Trophoblast cell (in vitro differentiated cells and primary cell): ENCODE results near the gene C14orf132. TPM values are rescaled to one million over a fixed set of nuclear protein-coding genes. Genes with fewer than 3 reads are reported as not detected.

Experiments used
- DNase-seq, 2 donors: peaks; one replicate each; pipeline ENCODE4 v3.0.0-alpha.2; 2016
- H2AFZ ChIP-seq: 2 replicates; pipeline ENCODE4 v1.6.1; 2013; ENCODE audit warnings: low read length, moderate library complexity, mild to moderate bottlenecking; ENCODE audit not compliant: insufficient read depth, poor library complexity
- H2AK5ac ChIP-seq: 2 replicates; pipeline ENCODE4 v1.6.1; 2013; ENCODE audit warnings: mild to moderate bottlenecking, low read length
- H2BK120ac ChIP-seq: 2 replicates; pipeline ENCODE4 v1.6.1; 2013; ENCODE audit warnings: low read length, mild to moderate bottlenecking, moderate library complexity; ENCODE audit not compliant: insufficient read depth, poor library complexity
- H2BK12ac ChIP-seq: 2 replicates; pipeline ENCODE4 v1.6.1; 2013; ENCODE audit warnings: mild to moderate bottlenecking, low read length, moderate library complexity
- H2BK5ac ChIP-seq: 2 replicates; pipeline ENCODE4 v1.6.1; 2013; ENCODE audit warnings: low read length, low read depth, moderate library complexity, mild to moderate bottlenecking; ENCODE audit not compliant: poor library complexity
- H3K14ac ChIP-seq: 2 replicates; pipeline ENCODE4 v1.6.1; 2013; ENCODE audit warnings: mild to moderate bottlenecking, low read length
- H3K18ac ChIP-seq: 2 replicates; pipeline ENCODE4 v1.6.1; 2013; ENCODE audit warnings: mild to moderate bottlenecking, low read length
- H3K23ac ChIP-seq: 2 replicates; pipeline ENCODE4 v1.6.1; 2013; ENCODE audit warnings: low read length
- H3K27ac ChIP-seq: 2 replicates; pipeline ENCODE4 v1.5.1; 2013; ENCODE audit warnings: low read depth, mild to moderate bottlenecking, inconsistent platforms, low read length, moderate library complexity
- H3K27me3 ChIP-seq: 2 replicates; pipeline ENCODE4 v1.6.1; 2013; ENCODE audit warnings: inconsistent platforms, mild to moderate bottlenecking, low read length, moderate library complexity; ENCODE audit not compliant: insufficient read depth
- H3K36me3 ChIP-seq, 2 experiments: 1 replicate in 1 of 2; 2 replicates in 1 of 2; pipeline ENCODE4 v1.6.1; 2013; ENCODE audit warnings: low read length in 2 of 2, mild to moderate bottlenecking in 2 of 2, moderate library complexity in 1 of 2; ENCODE audit not compliant: insufficient read depth in 2 of 2, control insufficient read depth in 1 of 2
- H3K4ac ChIP-seq: 2 replicates; pipeline ENCODE4 v1.6.1; 2013; ENCODE audit warnings: low read depth, mild to moderate bottlenecking, low read length, moderate library complexity
- H3K4me1 ChIP-seq, 2 experiments: 1 replicate in 1 of 2; 2 replicates in 1 of 2; pipeline ENCODE4 v1.6.1; 2013; ENCODE audit warnings: low read length in 2 of 2, mild to moderate bottlenecking in 2 of 2, moderate library complexity in 1 of 2; ENCODE audit not compliant: insufficient read depth in 2 of 2, control insufficient read depth in 1 of 2
- H3K4me2 ChIP-seq: 2 replicates; pipeline ENCODE4 v1.6.1; 2013; ENCODE audit warnings: inconsistent platforms, mild to moderate bottlenecking, low read length, moderate library complexity
- H3K4me3 ChIP-seq: 2 replicates; pipeline ENCODE4 v1.5.1; 2013; ENCODE audit warnings: mild to moderate bottlenecking, low read depth, low read length, inconsistent platforms
- H3K79me1 ChIP-seq: one replicate; pipeline ENCODE4 v1.6.1; 2013; ENCODE audit warnings: low read length
- H3K79me2 ChIP-seq: 2 replicates; pipeline ENCODE4 v1.6.1; 2013; ENCODE audit warnings: low read length, mild to moderate bottlenecking; ENCODE audit not compliant: control insufficient read depth, insufficient read depth, poor library complexity
- H3K9ac ChIP-seq: 2 replicates; pipeline ENCODE4 v1.6.1; 2013; ENCODE audit warnings: mild to moderate bottlenecking, low read length
- H3K9me3 ChIP-seq: 2 replicates; pipeline ENCODE4 v1.6.1; 2013; ENCODE audit warnings: low read depth, mild to moderate bottlenecking, control low read depth, inconsistent platforms, low read length; ENCODE audit not compliant: insufficient read depth
- H4K12ac ChIP-seq: 2 replicates; pipeline ENCODE4 v1.6.1; 2013; ENCODE audit warnings: low read depth, mild to moderate bottlenecking, low read length, moderate library complexity
- H4K8ac ChIP-seq: 2 replicates; pipeline ENCODE4 v1.6.1; 2013; ENCODE audit warnings: low read depth, mild to moderate bottlenecking, low read length, moderate library complexity
- H4K91ac ChIP-seq: one replicate; pipeline ENCODE4 v1.6.1; 2013; ENCODE audit warnings: low read depth, mild to moderate bottlenecking, low read length, moderate library complexity
- WGBS: extraction: QIAGEN DNeasy Blood & Tissue Kit; methylation state at CpG from one replicate; pipeline ENCODE4 v1.1.7; 2013; ENCODE audit warnings: missing lambda C conversion rate; ENCODE audit not compliant: insufficient read length, insufficient coverage; ENCODE audit errors: extremely low coverage; 5-methylcytosine and 5-hydroxymethylcytosine counted together
- polyA plus RNA-seq: library from polyadenylated mRNA; stranded (reverse); fragments of 200-250 nt; gene quantifications from 2 replicates; pipeline ENCODE4 v1.2.3, GENCODE V29; 2013

The C14orf132 gene
- 6.3 and 6.4 TPM in 2 replicates for polyA plus RNA-seq

DNA sequence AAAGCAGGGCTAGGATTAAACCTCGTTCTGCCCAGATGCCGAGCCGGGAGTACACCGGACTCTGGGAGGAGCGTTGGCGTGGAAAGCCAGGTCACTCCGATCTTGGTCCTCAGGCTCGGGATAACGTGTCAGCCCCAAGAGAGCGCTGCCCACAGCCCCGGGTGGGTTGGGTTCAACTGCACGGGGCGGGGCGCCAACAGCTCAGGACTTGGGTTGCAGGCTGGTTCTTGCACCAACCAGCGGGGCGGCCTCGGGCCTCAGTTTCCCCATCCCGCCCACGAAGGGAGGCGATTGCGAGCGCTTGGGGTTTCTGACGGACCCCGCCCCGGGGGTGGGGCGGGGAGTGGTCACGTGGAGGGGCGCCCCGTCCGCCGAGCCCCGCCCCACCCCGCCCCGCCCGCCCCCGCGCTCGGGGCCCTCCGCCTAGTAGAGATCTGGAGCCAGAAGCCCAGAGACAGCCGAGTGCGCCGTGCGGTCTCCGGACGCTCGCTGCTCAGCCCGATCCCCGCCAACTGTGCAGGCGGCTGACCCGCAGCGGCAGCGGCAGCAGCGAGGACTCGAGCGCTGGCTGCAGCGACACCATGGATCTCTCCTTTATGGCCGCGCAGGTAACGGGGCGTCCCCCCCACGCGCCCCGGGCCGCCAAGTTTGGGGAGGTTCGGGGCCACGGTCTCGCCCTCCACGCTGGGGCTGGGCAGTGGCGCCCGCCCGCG, at the start of gene C14orf132:
C14orf132 (plus strand) TSS at position 443 of the 713 bp plus-strand sequence; CDS start at position 582, 139 bp downstream.
- no CpG with 5 or more reads among the region's 72 CpGs for WGBS

GRCh38 chr14:95993768-95994592, 45.2 kb upstream of the C14orf132 start:
- H3K27me3 ChIP-seq = no peaks in the 10 kb centered on the region
- DNase-seq = peak in 1 of 2 donors; percentile 69
- no peaks in the 10 kb centered on the region for H3K4me1 ChIP-seq
- no peak overlapping the region for H3K4me3 ChIP-seq
- peaks cover 2% of the 10 kb centered on the region for H3K9me3 ChIP-seq
- no peaks in the 10 kb centered on the region for H3K36me3 ChIP-seq
- H3K79me2 ChIP-seq = no peaks in the 10 kb centered on the region
- H2BK120ac ChIP-seq = no peak overlapping the region
- H2BK12ac ChIP-seq = no peak overlapping the region
- no peak overlapping the region for H4K91ac ChIP-seq
- H2AFZ ChIP-seq = no peak overlapping the region
- no peak overlapping the region for H3K4ac ChIP-seq
- no peak overlapping the region for H3K9ac ChIP-seq
- no peak overlapping the region for H4K12ac ChIP-seq
- no peaks in the 10 kb centered on the region for H3K79me1 ChIP-seq
- H3K4me2 ChIP-seq = no peak overlapping the region
- H2AK5ac ChIP-seq = no peak overlapping the region
- no peak overlapping the region for H3K23ac ChIP-seq
- H3K18ac ChIP-seq = no peak overlapping the region
- H4K8ac ChIP-seq = no peak overlapping the region
- no peak overlapping the region for H3K27ac ChIP-seq
- no peak overlapping the region for H3K14ac ChIP-seq
- WGBS = no CpG with 5 or more reads among the region's 5 CpGs
- no peak overlapping the region for H2BK5ac ChIP-seq

More for the DNA sequence above, at the start of gene C14orf132:
- H3K4me3 ChIP-seq = peak within 1 kb of the TSS; percentile 76
- H3K4me1 ChIP-seq = peaks cover 7 to 8% of the 10 kb centered on the region in 2 experiments
- peak; percentile 15 to 52 for DNase-seq
- no peak within 1 kb of the TSS for H2BK120ac ChIP-seq
- no peaks in the 10 kb centered on the region for H3K36me3 ChIP-seq
- peak within 1 kb of the TSS; percentile 21 for H3K14ac ChIP-seq
- no peaks in the 10 kb centered on the region for H3K79me2 ChIP-seq
- peaks cover 6% of the 10 kb centered on the region for H3K79me1 ChIP-seq
- H2BK12ac ChIP-seq = no peak within 1 kb of the TSS
- H4K8ac ChIP-seq = peak within 1 kb of the TSS; percentile 12
- H2AK5ac ChIP-seq = no peak within 1 kb of the TSS
- peak within 1 kb of the TSS; percentile 26 for H3K18ac ChIP-seq
- peaks cover 22% of the 10 kb centered on the region for H3K27me3 ChIP-seq
- H3K9ac ChIP-seq = peak within 1 kb of the TSS; percentile 41
- peak within 1 kb of the TSS; percentile 14 for H2AFZ ChIP-seq
- no peak within 1 kb of the TSS for H2BK5ac ChIP-seq
- no peak within 1 kb of the TSS for H3K4ac ChIP-seq
- H3K9me3 ChIP-seq = no peaks in the 10 kb centered on the region
- peak within 1 kb of the TSS; percentile 41 for H4K91ac ChIP-seq
- no peak within 1 kb of the TSS for H3K27ac ChIP-seq
- no peak within 1 kb of the TSS for H3K23ac ChIP-seq
- H3K4me2 ChIP-seq = peak within 1 kb of the TSS; percentile 96
- no peak within 1 kb of the TSS for H4K12ac ChIP-seq

DNA sequence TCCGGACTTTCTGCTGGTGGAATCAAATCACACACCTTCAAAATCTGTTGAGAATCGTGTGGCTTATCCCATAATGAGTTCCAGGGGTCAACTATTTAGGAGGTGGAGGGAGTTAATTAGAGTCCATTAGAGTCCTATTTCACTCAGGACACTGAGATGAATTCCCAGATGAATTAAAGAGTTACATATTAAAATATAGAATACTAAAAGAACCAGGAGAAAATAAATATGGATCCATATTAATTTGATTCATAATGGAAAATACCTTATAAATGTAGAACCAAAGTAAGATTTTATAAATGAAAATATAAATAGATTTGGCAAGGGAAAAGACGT, 44.6 kb upstream of the C14orf132 start:
- Histone ChIP-seq H3K14ac (no peak overlapping the region), H3K36me3 (no peaks in the 10 kb centered on the region), H2BK120ac (no peak overlapping the region), H3K79me1 (no peaks in the 10 kb centered on the region), H2BK5ac (no peak overlapping the region), H3K9me3 (peaks cover 2% of the 10 kb centered on the region), H2BK12ac (no peak overlapping the region), H3K4ac (no peak overlapping the region), H3K23ac (no peak overlapping the region), H4K91ac (no peak overlapping the region), H3K27me3 (no peaks in the 10 kb centered on the region), H3K27ac (no peak overlapping the region), H2AK5ac (no peak overlapping the region), H3K4me3 (no peak overlapping the region), H4K12ac (no peak overlapping the region), H3K18ac (no peak overlapping the region), H4K8ac (no peak overlapping the region), H3K9ac (no peak overlapping the region), H3K79me2 (no peaks in the 10 kb centered on the region), H3K4me1 (no peaks in the 10 kb centered on the region), H2AFZ (no peak overlapping the region), H3K4me2 (no peak overlapping the region)
- DNase-seq = no peak
- no CpG with 5 or more reads among the region's 3 CpGs for whole genome bisulfite sequencing

GRCh38 chr14:95998656-95999055, 40.5 kb upstream of the C14orf132 start:
- Histone ChIP-seq H3K23ac (no peak overlapping the region), H3K36me3 (no peaks in the 10 kb centered on the region), H3K18ac (no peak overlapping the region), H2AK5ac (no peak overlapping the region), H2AFZ (no peak overlapping the region), H3K79me1 (no peaks in the 10 kb centered on the region), H3K4me3 (no peak overlapping the region), H3K27me3 (no peaks in the 10 kb centered on the region), H3K4me2 (no peak overlapping the region), H2BK120ac (no peak overlapping the region), H3K4ac (no peak overlapping the region), H2BK5ac (no peak overlapping the region), H4K8ac (no peak overlapping the region), H3K14ac (no peak overlapping the region), H2BK12ac (no peak overlapping the region), H4K91ac (no peak overlapping the region), H4K12ac (no peak overlapping the region), H3K27ac (no peak overlapping the region), H3K9me3 (no peaks in the 10 kb centered on the region), H3K79me2 (no peaks in the 10 kb centered on the region), H3K9ac (no peak overlapping the region), H3K4me1 (no peaks in the 10 kb centered on the region)
- DNase-seq = peak in 1 of 2 donors; percentile 44
- no CpG with 5 or more reads among the region's 1 CpG for WGBS
